ENCODE measurements around the gene CLINT1.
"Not testable (repeated sequence)": the region's sequence is repeated elsewhere in the genome, so short reads cannot be mapped to it uniquely, and the experiment has no call there.

DNA sequence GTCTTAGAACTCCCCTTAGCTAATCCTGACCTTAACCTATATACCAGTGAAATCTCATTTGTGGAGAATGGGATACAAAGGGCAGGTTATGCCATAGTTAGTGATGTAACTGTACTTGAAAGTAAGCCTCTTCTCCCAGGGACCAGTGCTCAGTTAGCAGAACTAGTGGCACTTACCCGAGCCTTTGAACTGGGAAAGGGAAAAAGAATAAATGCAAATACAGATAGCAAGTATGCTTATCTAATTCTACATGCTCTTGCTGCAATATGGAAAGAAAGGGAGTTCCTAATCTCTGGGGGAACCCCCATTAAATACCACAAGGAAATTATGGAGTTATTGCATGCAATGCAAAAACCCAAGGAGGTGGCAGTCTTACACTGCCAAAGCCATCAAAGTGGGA lies 26.1 kb upstream of the CLINT1 start:
- not testable (repeated sequence) for TF ChIP-seq BRCA1 (CRISPR knock-in tag; IDR thresholded peaks at IDR 0.05); CEBPB (IDR thresholded peaks at IDR 0.05; ENCODE audit: borderline replicate concordance, low read depth, low read length); ZBTB1 (CRISPR knock-in tag; IDR thresholded peaks at IDR 0.05; ENCODE audit: borderline replicate concordance); EZH2 (conservative IDR thresholded peaks at IDR 0.05; ENCODE audit: low read depth, low read length); RAD21 (CRISPR knock-in tag; IDR thresholded peaks at IDR 0.05); DPF2 (CRISPR knock-in tag; IDR thresholded peaks at IDR 0.05; ENCODE audit: borderline replicate concordance, low read depth)

Data from HepG2 (cell line).